ENCODE results near the gene SKI. TPM values are rescaled to one million over a fixed set of nuclear protein-coding genes. Genes with fewer than 3 reads are reported as not detected.

SKI gene
- total and polyA plus RNA-seq, 2 of the 8 experiments (the other 6 are each of a cell fraction or from before 2014, with no cell fraction given) = 8.3 to 87.6 TPM

- H2BK15ac ChIP-seq (ENCODE audit: low read length) = no peak overlapping the region
- H3K23ac ChIP-seq (ENCODE audit: insufficient read length) = no peak overlapping the region
- 94% methylated on average over 12 of the region's 12 CpGs; no CpG with 5 or more reads in 1 of the 2 experiments for WGBS, 2 experiments (ENCODE audit: extremely low coverage in 1 of 2, insufficient coverage in 1 of 2, insufficient read length in 1 of 2, insufficient replicate concordance in 2 of 2, low coverage in 1 of 2, low lambda C conversion rate in 2 of 2, missing lambda C conversion rate in 1 of 2)
- H3K4ac ChIP-seq (replicated peaks; ENCODE audit: insufficient read length, low read depth, low read length) = no peak overlapping the region
- H3K27ac ChIP-seq (ENCODE audit: low read depth, low read length) = peak overlapping the region; percentile 16; the same call in 1 of the 2 replicates
- no peak overlapping the region for H2AK5ac ChIP-seq (ENCODE audit: low read depth, low read length)
- no peak overlapping the region; the same call in 1 of the 2 replicates for H3K18ac ChIP-seq (ENCODE audit: extremely low read depth, low read length)
- H3K9me3 ChIP-seq (ENCODE audit: insufficient read depth in 2 of 2, low read depth in 1 of 2, low read length in 1 of 2) = no peaks in the 10 kb centered on the region
- H3K79me2 ChIP-seq (ENCODE audit: control insufficient read depth in 1 of 2, insufficient read depth in 2 of 2, low read length in 2 of 2) = peaks cover 10 to 90% of the 10 kb centered on the region in 2 experiments; a peak in 3 of 4 replicates
- no peak for DNase-seq (ENCODE audit: low read depth in 1 of 2, low spot score in 2 of 2)
- H2BK12ac ChIP-seq (ENCODE audit: low read depth, low read length) = no peak overlapping the region
- H4K20me1 ChIP-seq (replicated peaks in 1 of 2; ENCODE audit: control insufficient read depth in 1 of 2, insufficient read depth in 2 of 2, low read length in 2 of 2) = peaks cover 28 to 62% of the 10 kb centered on the region in 2 experiments
- peaks cover 48% of the 10 kb centered on the region for H3K79me1 ChIP-seq (ENCODE audit: low read depth, low read length)
- no peak overlapping the region for H2BK120ac ChIP-seq (replicated peaks; ENCODE audit: low read depth, low read length)
- no peak for FAIRE-seq
- H3K56ac ChIP-seq (replicated peaks; ENCODE audit: insufficient read length, low read depth, low read length) = no peak overlapping the region
- H3K9ac ChIP-seq (replicated peaks in 1 of 4; ENCODE audit: extremely low read depth in 1 of 4, low read depth in 3 of 4, low read length in 3 of 4) = no peak overlapping the region
- no peak for TF ChIP-seq CTCF (IDR thresholded peaks at IDR 0.05; ENCODE audit: control extremely low read depth in 1 of 3, insufficient read depth in 1 of 3, low read depth in 1 of 3, low read length in 3 of 3)
- CTCF ChIA-PET (ENCODE audit: partially characterized antibody) = interaction anchor here (0.9 to 2.9 kb wide), 8 partner anchors 8 to 1007 kb away, joined by 3 to 11 read pairs (median 4); no protein-coding TSS in a partner anchor
- H3K4me3 ChIP-seq (ENCODE audit: extremely low read depth in 1 of 4, insufficient read depth in 2 of 4, low read depth in 3 of 4, low read length in 4 of 4) = no peak overlapping the region
- H4K91ac ChIP-seq (replicated peaks; ENCODE audit: insufficient read length, low read length) = no peak overlapping the region
- no peak overlapping the region for H2BK20ac ChIP-seq (ENCODE audit: low read length)
- H3K23me2 ChIP-seq (ENCODE audit: low read depth, low read length) = no peaks in the 10 kb centered on the region
- POLR2A ChIA-PET (ENCODE audit: partially characterized antibody) = interaction anchor here (1.7 kb wide), 1 partner anchor 22 kb away, joined by 3 read pairs; no protein-coding TSS in a partner anchor
- peaks cover 0 to 3% (median 2%) of the 10 kb centered on the region in 4 experiments; a peak in 3 of 7 replicates for H3K4me1 ChIP-seq (replicated peaks in 1 of 4; ENCODE audit: control insufficient read depth in 3 of 4, insufficient read depth in 4 of 4, low read length in 3 of 4)
- no peak overlapping the region for H4K8ac ChIP-seq (ENCODE audit: extremely low read depth, insufficient read depth, low read length)
- no peak overlapping the region for H2AFZ ChIP-seq (ENCODE audit: low read length)
- H3K27me3 ChIP-seq (replicated peaks in 1 of 4; ENCODE audit: control insufficient read depth in 3 of 4, extremely low read depth in 1 of 4, insufficient read depth in 3 of 4, low read length in 3 of 4) = no peaks in the 10 kb centered on the region
- H3K14ac ChIP-seq (ENCODE audit: insufficient read length) = no peak overlapping the region
- H3K4me2 ChIP-seq (ENCODE audit: insufficient read depth in 1 of 2, low read depth in 2 of 2, low read length in 2 of 2) = no peak overlapping the region
- H4K5ac ChIP-seq (ENCODE audit: insufficient read length, low read depth, low read length) = no peak overlapping the region
- H3K36me3 ChIP-seq (ENCODE audit: control insufficient read depth in 2 of 4, insufficient read depth in 4 of 4, low read length in 3 of 4) = peaks cover 0 to 2% (median 1%) of the 10 kb centered on the region in 4 experiments; a peak in 4 of 8 replicates
- H2BK5ac ChIP-seq (ENCODE audit: low read depth, low read length) = peak overlapping the region; percentile 35; the same call in 1 of the 2 replicates
These were observed 70.6 kb downstream of the SKI start for GRCh38 chr1:2298685-2299084.

Measured in H1 (cell line).